HL-60 (cell line): ENCODE measurements around the gene MKLN1.

Experiments
- DNase-seq, 2 experiments: peaks; one replicate each; pipeline ENCODE4 v3.0.0-alpha.2; 2010 to 2020; ENCODE audit warnings: low read depth in 1 of 2, low spot score in 1 of 2
- H3K27ac ChIP-seq: fragments of 250-450 bp; sonication (Bioruptor Pico); replicated peaks from 2 replicates; pipeline ENCODE4 v1.5.1; 2020; ENCODE audit warnings: mild to moderate bottlenecking, moderate library complexity
- H3K27me3 ChIP-seq: fragments of 250-450 bp; sonication (Bioruptor Pico); 2 replicates; pipeline ENCODE4 v1.5.1; 2021; ENCODE audit warnings: mild to moderate bottlenecking, moderate library complexity; ENCODE audit not compliant: insufficient read depth, poor library complexity, severe bottlenecking
- H3K4me3 ChIP-seq: replicated peaks from 2 replicates; pipeline ENCODE4 v1.5.1; 2011; ENCODE audit warnings: mild to moderate bottlenecking, control low read depth, low read length; ENCODE audit not compliant: insufficient read depth
- GABPA ChIP-seq: IDR thresholded peaks from 2 replicates; pipeline ENCODE4 v1.6.1; 2012; ENCODE audit warnings: low read depth
- POLR2AphosphoS5 ChIP-seq: IDR thresholded peaks from 2 replicates; pipeline ENCODE4 v1.6.1; 2012; ENCODE audit warnings: low read depth
- SPI1 ChIP-seq: IDR thresholded peaks from 2 replicates; pipeline ENCODE4 v1.6.1; 2012; ENCODE audit warnings: low read depth, mild to moderate bottlenecking, borderline replicate concordance
- TF ChIP-seq, protein P1 (sequence below): IDR thresholded peaks from 2 replicates; pipeline ENCODE4 v1.6.1; 2012; ENCODE audit warnings: low read depth; ENCODE audit not compliant: insufficient replicate concordance
- TF ChIP-seq, protein P2 (sequence below): IDR thresholded peaks from one replicate; pipeline ENCODE4 v1.5.1; 2011; ENCODE audit warnings: low read length, control low read depth, inconsistent platforms; ENCODE audit not compliant: insufficient read depth

Gene MKLN1

DNA sequence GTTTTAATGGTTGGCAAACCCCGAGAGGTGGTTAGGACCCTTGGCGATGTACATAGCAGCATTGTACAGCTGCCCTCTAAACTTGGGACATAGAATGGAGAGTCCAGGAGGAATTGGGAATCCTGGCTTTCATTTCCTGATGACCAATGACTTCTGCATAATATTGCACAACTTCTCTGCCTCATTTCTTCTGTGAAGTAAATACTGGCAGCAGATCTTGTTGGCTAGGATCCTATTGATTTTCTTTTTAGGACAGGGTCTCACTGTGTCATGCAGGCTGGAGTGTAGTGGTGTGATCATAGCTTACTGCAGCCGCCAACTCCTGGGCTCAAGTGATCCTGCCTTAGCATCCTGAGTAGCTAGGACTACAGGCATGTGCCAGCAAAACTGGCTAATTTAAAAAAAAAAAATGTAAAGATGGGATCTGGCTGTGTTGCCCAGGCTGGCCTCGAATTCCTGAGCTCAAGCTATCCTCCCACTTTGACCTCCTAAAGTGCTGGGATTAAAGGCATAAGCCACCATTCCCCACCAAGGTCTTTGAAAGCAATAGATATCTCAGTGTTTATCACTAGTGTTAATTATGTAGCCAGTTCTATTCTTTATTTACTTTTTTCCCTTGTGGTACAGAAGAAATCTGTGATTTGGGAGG, 170.7 kb downstream of the MKLN1 start:
- no peak overlapping the region for H3K27ac ChIP-seq
- H3K4me3 ChIP-seq = no peak overlapping the region
- TF ChIP-seq, protein P1, sequence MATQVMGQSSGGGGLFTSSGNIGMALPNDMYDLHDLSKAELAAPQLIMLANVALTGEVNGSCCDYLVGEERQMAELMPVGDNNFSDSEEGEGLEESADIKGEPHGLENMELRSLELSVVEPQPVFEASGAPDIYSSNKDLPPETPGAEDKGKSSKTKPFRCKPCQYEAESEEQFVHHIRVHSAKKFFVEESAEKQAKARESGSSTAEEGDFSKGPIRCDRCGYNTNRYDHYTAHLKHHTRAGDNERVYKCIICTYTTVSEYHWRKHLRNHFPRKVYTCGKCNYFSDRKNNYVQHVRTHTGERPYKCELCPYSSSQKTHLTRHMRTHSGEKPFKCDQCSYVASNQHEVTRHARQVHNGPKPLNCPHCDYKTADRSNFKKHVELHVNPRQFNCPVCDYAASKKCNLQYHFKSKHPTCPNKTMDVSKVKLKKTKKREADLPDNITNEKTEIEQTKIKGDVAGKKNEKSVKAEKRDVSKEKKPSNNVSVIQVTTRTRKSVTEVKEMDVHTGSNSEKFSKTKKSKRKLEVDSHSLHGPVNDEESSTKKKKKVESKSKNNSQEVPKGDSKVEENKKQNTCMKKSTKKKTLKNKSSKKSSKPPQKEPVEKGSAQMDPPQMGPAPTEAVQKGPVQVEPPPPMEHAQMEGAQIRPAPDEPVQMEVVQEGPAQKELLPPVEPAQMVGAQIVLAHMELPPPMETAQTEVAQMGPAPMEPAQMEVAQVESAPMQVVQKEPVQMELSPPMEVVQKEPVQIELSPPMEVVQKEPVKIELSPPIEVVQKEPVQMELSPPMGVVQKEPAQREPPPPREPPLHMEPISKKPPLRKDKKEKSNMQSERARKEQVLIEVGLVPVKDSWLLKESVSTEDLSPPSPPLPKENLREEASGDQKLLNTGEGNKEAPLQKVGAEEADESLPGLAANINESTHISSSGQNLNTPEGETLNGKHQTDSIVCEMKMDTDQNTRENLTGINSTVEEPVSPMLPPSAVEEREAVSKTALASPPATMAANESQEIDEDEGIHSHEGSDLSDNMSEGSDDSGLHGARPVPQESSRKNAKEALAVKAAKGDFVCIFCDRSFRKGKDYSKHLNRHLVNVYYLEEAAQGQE = no peak
- TF ChIP-seq, protein P2, sequence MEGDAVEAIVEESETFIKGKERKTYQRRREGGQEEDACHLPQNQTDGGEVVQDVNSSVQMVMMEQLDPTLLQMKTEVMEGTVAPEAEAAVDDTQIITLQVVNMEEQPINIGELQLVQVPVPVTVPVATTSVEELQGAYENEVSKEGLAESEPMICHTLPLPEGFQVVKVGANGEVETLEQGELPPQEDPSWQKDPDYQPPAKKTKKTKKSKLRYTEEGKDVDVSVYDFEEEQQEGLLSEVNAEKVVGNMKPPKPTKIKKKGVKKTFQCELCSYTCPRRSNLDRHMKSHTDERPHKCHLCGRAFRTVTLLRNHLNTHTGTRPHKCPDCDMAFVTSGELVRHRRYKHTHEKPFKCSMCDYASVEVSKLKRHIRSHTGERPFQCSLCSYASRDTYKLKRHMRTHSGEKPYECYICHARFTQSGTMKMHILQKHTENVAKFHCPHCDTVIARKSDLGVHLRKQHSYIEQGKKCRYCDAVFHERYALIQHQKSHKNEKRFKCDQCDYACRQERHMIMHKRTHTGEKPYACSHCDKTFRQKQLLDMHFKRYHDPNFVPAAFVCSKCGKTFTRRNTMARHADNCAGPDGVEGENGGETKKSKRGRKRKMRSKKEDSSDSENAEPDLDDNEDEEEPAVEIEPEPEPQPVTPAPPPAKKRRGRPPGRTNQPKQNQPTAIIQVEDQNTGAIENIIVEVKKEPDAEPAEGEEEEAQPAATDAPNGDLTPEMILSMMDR = no peak
- TF ChIP-seq GABPA = no peak
- no peak for TF ChIP-seq POLR2AphosphoS5
- no peak for TF ChIP-seq SPI1
- no peak for DNase-seq
- no peaks in the 10 kb centered on the region for H3K27me3 ChIP-seq

DNA sequence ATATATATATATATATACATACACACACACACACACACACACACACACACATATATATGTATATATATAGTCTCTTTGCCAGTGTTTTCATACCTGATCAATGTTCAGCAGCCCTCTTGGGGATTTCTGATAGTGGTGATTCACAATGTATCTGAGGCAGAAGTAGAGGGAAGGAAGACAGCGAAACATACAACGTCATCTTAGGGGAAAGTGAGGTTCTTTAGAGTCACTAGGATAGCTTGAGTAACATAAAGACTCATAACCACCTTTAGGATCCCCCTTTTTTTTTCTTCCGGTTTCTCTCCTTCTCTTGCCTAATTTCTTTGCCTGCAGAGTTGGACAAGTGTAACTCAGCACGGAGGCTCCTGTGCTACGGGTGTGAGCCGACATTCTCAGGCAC, 172.1 kb downstream of the MKLN1 start:
- no peak overlapping the region for H3K4me3 ChIP-seq
- TF ChIP-seq SPI1 (no peak), POLR2AphosphoS5 (no peak), GABPA (no peak)
- TF ChIP-seq, protein P2 = no peak
- TF ChIP-seq, protein P1 = no peak
- no peak for DNase-seq
- H3K27ac ChIP-seq = no peak overlapping the region
- H3K27me3 ChIP-seq = no peaks in the 10 kb centered on the region

DNA sequence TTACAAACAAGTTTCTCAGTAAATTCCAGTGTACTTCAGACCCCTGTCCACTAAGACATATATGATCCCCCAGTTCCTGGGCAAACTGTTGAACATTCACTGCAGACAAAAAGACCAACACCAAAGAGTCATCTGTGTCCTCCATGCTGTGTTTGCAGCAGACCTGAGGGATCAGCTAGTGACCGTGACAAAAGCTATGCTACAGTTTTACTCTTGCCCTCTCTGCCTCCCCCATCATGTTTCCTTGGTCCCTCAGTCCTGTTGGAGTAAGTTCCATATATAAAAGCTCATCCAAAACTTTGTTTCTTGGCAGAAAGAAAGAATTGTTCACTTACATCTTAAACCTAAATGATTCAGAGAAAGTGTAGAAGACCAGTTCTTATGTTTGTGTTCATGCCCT, 172.7 kb downstream of the MKLN1 start:
- TF ChIP-seq, protein P1 = no peak
- TF ChIP-seq GABPA = no peak
- TF ChIP-seq POLR2AphosphoS5 = no peak
- TF ChIP-seq, protein P2 = no peak
- TF ChIP-seq SPI1 = no peak
- Histone ChIP-seq H3K27ac (no peak overlapping the region), H3K4me3 (no peak overlapping the region), H3K27me3 (no peaks in the 10 kb centered on the region)
- no peak for DNase-seq
